Head of caudate nucleus (tissue), 42 donors: Measurements from ENCODE around the gene HMX1.
A peak's percentile ranks its signal among the peaks of the same experiment; 100 is the strongest.

ENCODE experiments used
- DNase-seq, 42 donors: peaks; one replicate each; pipeline versions ENCODE4 v3.0.0 to v3.0.0-alpha.2; 2020 to 2021; ENCODE audit warnings: mixed read lengths in 7 of 42
- intact Hi-C: fragments of 100-400 bp; cut with DNase I; formaldehyde crosslinking; loops from one replicate; pipeline ENCODE4 v1.15.0; 2022

HMX1 gene

DNA sequence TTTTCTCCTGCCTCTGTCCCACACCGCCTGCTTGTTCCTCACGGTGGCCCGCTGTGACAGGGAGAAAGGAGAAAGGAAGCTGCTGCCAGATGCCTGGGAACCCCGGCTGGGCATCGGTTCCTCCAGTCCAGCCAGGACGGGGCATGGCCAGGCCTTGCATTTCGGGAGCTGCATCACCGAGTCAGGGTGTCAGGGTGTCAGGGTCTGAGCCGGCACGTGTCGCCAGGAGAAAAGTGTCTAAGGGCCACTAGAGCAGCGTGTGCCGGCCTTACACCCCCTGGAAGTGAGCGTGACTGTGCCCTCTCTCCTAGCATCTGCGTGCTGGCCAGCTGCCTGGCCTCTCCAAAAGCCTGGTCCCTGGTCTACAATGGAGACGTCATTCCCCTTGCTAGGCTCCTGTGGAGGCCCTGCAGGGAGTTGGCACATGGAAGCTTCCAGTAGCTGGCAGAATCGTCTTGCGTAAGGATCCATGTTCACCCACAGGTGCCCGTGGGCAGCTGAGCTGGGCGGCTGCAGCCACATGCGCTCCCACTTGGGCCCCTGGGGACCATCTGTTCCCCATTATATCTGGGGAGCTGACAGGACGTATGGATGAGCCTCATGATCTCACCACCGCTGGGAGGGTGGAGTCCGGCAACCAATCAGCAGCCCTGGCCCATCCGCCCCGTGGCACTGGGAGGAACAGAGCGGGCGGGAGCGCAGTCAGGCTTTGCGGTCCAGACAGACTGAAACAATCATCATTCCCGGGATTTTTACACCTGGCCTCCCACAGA, 39.9 kb upstream of the HMX1 start:
- intact Hi-C loops: loop anchor here (10.0 kb wide), 1 partner anchor 297 kb away; no protein-coding TSS in a partner anchor
- peak in 20 of 42 donors; percentile 2 to 44 (median 12) for DNase-seq

- intact Hi-C loops: loop anchor here (10.0 kb wide), 1 partner anchor 296 kb away; no protein-coding TSS in a partner anchor
- peak in 19 of 42 donors; percentile 1 to 48 (median 11) for DNase-seq
Measured at GRCh38 chr4:8910822-8911315, 39.2 kb upstream of the HMX1 start.

GRCh38 chr4:8910100-8910821, 38.6 kb upstream of the HMX1 start:
- peak in 20 of 42 donors; percentile 0 to 34 (median 7) for DNase-seq
- intact Hi-C loops: loop anchor here (10.0 kb wide), 1 partner anchor 295 kb away; no protein-coding TSS in a partner anchor

DNA sequence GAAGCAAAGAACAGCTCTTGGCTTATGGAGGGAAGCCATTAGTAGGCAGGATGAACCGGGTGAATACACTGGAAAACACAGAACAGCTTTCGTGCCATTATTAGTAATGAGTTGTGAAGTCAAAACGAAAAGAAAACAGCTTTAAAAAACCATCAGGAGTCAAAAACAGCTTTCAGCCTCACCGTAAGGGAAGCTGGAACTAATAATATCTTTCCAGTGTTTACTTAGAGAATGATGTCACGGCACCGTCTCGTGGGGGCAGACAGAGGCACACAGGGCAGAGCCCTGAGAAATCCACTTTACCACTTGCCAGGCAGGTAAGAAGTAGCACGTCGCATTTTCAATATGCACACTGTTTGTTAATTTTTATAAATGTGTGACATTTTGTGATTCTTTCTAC, 37.9 kb upstream of the HMX1 start:
- DNase-seq: peak in 11 of 42 donors; percentile 1 to 25 (median 9)
- intact Hi-C loops: no loop called here

DNA sequence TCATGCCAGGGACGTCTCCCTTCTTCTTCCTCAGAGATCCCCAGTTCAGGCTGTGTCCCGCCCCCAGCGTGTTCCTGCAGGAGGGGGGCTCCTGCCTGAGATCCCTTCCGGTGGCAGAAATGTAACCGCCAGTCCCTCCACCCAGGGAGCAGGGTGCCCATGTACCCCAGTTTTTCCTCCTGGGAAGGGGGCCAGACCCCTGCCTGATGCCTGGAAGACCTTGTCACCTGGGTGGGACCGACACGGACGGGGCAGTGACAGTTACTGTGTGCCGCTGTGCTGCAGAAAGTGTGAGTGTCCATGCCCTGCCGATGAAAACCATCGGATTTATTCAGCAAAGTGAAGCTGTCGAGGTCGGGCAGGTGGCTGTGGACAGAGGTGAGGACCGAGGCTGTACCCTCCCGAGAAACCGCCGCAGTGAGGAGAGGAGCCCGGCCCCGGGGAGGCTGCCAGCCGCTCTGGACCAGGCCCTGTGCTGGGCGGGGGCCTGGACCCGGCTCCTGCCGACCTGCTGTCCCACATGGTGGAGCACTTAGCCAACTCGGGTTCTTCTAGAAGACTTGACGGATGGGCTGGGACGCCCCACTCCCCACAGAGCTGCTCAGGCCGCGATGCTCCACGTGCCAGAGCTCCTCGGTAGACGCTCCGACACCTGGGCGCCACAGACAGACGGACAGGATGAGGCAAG, 36.7 kb upstream of the HMX1 start:
- intact Hi-C loops: no loop called here

DNA sequence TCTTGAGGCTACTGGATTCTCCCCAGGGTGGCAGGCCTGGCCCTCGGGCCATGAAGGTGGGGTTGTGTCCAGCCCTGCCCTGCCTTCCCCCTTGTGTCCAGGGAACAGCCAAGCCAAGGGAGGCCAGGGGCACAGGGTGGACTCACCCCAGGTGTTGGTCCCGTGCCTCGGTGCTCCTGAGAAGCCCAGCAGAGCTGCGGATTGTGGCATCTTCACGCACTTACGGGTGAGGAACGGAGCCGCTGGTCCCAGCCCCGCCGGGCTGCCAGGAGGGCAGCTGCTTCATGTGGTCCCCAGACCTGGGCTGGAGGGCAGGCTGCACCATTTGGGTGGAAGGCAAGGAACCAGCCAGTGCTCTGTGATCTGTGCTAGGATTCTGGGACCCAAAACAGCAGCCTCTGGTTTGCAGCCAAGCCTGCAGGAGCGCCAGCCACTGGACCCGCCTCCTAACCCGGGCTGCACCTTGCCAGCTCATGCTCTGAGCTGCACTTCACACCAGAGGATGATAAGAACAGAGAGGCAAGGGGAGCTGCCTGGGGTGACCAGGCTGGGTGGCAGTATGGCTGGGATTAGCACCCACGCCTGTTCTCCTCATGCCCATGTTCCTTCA, 36.1 kb upstream of the HMX1 start:
- intact Hi-C loops: no loop called here
- DNase-seq: peak in 18 of 42 donors; percentile 2 to 31 (median 10)

More for the DNA sequence above, 36.7 kb upstream of the HMX1 start:
- peak in 22 of 42 donors; percentile 0 to 38 (median 8) for DNase-seq

GRCh38 chr4:8906991-8907595, 35.5 kb upstream of the HMX1 start:
- intact Hi-C loops: no loop called here
- peak in 15 of 42 donors; percentile 0 to 16 (median 4) for DNase-seq

DNA sequence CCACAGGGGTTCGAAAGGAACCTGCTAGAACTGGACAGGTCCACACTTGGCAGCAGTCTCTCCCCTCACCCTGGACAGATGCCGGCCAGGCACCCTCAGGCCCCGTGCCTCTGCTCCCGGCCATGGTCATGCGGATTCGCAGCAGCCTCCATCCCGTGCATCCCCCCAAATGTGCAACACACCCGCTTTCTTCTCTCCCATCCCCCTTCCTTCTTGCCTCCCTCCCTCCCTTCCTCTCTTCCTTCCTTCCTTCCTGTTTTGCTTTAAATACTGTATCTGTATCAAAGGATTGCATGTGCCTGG, 35.0 kb upstream of the HMX1 start:
- DNase-seq: peak in 8 of 42 donors; percentile 4 to 22 (median 8)

DNA sequence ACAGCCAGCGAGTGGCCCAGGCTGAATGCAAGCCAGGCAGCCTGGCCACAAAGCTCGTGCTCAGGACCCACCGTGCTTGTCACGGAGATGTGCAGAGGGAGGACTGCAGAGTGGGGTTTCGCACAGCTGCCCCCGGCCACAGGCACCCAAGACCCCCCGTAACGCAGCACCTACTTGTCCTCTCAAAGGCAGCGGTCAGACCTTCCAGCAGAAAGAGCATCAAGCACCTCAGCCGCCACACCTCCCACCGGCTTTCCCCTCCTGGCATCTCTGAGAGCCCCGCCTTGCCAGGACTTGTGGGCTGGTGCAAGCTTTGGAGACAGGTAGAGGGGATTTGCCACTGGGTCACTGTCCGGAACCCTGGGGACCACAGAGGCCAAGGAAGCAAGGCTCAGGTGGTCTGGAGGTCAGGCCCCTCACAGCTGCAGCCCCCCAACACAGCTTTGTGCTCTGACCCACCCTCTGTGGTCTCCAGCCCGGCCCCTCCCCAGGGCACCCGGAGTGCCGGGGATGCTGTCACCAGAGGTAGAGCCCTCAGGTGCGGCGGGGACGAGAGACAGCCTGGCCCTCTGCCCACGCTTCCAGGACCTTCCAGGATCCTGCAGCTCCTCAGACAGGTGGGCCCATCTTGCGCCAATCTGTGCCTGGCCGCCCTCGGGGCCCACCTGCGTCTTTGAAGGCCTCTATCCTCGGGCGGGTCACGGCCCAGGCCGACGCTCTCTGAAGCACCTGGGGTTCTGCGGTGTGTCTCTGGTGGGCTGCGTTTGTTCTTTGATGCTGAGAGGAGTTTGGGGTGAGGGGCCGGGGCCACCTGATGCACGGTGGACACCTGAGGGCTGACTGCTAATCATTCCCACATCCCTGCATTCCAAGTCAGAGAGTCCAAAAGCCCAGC, 34.4 kb upstream of the HMX1 start:
- DNase-seq: peak in 13 of 42 donors; percentile 1 to 36 (median 6)
- intact Hi-C loops: no loop called here

More for the DNA sequence above, 35.0 kb upstream of the HMX1 start:
- intact Hi-C loops: no loop called here

GRCh38 chr4:8905226-8905772, 33.7 kb upstream of the HMX1 start:
- intact Hi-C loops: no loop called here
- DNase-seq: peak in 6 of 42 donors; percentile 1 to 27 (median 12)

GRCh38 chr4:8904666-8905065, 33.0 kb upstream of the HMX1 start:
- peak in 2 of 42 donors; percentile 1 to 2 for DNase-seq
- intact Hi-C loops: no loop called here

GRCh38 chr4:8904041-8904501, 32.4 kb upstream of the HMX1 start:
- intact Hi-C loops: no loop called here
- no peak for DNase-seq

- DNase-seq: no peak
- intact Hi-C loops: no loop called here
Measured at GRCh38 chr4:8901335-8901734, 29.7 kb upstream of the HMX1 start.

DNA sequence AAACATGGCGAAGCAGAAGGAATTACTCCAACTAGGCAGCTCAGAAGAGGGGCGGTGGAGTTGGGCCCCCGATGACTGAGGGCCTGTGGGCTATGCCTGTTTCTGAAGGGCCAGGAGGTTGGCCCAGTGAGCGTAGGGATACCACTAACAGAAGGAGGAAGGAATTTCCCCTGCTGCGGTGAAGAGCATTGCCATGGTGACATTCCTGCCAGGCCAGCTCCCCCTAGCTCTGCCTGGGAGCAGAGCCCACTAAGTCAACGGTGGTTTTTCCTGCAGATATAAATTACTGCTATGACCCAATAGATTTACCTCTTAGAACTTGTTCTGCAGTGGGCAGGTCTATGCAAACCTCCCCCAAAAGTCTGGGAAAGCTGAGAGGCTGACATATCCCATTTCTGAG, 28.9 kb upstream of the HMX1 start:
- no peak for DNase-seq
- intact Hi-C loops: no loop called here

DNA sequence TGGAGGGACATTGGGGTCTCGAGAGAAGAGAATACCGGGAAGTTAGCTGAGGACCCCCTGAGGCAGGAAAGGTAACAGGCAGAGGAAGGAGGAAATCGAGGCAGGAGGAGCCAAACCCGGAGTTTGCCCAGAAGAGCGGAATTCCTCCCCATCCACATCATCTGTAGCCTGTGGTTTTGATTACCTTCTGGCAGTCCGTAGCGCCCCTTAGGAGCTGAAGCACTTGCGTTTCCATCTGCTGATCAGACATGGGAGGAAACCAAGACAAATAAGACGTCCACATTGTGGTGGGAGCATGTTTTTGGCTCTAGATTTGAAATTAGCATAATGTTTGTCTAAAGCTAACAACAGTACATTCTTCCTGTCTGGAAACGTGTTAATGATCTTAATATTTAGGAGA, 26.8 kb upstream of the HMX1 start:
- DNase-seq: no peak
- intact Hi-C loops: no loop called here

- intact Hi-C loops: no loop called here
- DNase-seq: peak in 1 of 42 donors; percentile 23
Measured at GRCh38 chr4:8897251-8898167, 25.9 kb upstream of the HMX1 start.
